Hippocampal formation (tissue), 2 donors: ENCODE results near the gene VGF.
"Not testable (repeated sequence)": the region's sequence is repeated elsewhere in the genome, so short reads cannot be mapped to it uniquely, and the experiment has no call there.

ENCODE experiments used
- DNase-seq, 2 donors: peaks; one replicate each; lab custom pipeline; 2025; lab: John Stamatoyannopoulos, UW

Gene VGF

GRCh38 chr7:101116898-101117297, 48.5 kb downstream of the VGF start:
- DNase-seq = no peak

DNA sequence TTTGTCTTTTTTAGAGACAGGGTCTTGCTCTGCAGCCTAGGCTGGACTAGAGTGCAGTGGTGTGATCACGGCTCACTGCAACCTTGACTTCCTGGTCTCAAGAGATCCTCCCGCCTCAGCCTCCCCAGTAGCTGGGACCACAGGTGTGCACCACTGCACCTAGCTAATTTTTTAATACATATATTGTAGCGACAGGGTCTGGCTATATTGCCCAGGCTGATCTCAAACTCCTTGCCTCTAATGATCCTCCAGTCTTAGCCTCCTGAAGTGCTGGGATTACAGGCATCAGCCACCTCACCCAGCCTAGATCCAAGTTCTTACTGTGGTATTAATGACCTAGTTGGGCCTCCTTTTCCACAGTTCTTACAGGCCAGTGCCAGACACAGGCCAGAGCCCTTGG, 50.2 kb downstream of the VGF start:
- no peak for DNase-seq

GRCh38 chr7:101114492-101114891, 50.9 kb downstream of the VGF start:
- DNase-seq = no peak

DNA sequence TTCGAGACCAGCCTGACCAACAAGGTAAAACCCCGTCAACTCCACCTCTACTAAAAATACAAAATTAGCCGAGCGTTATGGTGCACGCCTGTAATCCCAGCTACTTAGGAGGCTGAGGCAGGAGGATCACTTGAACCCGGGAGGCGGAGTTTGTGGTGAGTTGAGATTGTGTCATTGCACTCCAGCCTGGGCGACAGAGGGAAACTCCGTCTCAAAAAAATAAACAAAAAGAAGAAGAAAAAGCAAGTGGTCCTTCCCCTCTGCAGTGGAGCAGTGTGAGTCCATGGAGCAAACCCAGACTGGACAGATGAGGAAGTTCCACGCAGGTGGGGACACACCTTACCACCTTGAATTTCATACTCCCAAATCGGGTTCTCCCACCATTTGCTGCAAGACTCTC, 51.5 kb downstream of the VGF start:
- DNase-seq = no peak

DNA sequence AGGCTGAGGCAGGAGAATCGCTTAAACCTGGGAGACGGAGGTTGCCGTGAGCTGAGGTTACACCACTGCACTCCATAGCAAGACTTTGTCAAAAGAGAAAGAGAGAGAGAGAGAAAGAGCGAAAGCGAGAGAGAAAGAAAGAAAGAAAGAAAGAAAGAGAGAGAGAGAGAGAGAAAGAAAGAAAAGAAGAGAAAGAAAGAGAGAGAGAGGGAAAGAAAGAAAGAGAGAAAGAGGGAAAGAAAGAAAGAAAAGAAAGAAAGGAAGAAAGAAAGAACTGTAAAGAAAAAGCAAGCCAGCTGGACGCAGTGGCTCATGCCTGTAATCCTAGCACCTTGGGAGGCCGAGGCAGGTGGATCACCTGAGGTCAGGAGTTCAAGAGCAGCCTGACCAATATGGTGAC, 52.2 kb downstream of the VGF start:
- DNase-seq = not testable (repeated sequence)
